ENCODE results near the gene GAMT.

GAMT gene

DNA sequence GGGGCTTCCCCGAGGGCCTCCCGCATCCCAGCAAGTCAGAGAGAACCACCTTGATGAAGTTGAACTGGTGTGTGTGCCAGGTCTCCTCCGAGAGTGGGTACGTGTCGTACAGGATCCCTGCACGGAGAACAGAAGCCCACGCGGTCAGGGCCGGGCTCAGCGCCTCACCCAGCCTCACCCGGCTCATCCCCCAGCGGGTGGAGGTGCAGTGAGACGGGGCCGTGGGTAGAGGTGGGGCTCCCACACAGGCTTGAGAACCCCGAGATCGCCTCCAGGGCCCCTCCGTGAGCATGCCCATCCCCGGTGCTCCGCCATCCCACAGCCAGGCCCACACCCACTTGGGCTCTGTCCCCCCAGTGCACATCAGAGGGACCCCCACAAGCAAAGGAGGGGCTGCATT is 2.3 kb downstream of the GAMT start:
- no peak for DNase-seq

- DNase-seq: no peak
Measured at GRCh38 chr19:1397838-1398237, 3.5 kb downstream of the GAMT start.

DNA sequence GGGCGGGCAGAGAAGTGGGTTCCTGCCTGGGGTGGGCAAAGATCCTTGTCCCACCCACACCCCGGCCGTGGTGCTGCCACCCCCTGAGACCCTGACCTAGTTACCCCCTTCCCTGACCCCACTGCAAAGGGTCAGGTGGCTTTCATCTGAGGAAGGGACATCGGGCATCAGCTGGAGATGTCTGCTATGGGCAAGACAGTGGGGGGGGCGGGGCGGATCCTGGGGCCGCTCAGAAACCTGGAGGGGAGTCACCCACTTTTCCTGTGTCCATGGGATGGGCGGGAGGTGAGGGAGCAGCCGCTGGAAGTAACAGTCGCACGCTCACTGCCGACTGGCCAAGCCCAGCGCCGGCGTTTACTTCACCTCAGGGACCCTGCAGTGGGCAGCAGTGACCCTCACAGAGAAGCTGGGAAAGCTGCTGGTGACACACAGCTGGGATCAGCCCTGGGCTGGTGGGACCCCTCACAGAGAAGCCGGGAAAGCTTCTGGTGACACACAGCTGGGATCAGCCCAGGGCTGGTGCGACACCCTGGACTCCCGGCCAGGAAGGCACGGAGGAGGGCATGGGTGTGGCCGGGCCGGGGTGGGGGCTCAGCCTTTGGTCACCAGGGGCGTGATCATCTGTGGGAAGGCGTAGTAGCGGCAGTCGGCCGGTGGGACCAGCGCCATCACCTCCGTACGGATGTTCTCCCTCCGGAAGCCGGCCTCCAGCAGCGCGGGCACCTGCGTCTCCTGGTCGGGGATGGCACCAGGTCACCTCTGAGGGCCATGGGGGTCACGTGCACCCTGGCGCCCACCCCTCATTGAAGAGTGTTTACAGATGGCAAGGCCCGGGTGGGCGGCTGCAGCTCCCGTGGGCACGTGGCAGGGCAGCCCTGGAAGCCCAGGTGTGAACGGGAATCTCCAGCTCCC is 4.3 kb downstream of the GAMT start:
- DNase-seq: no peak

GRCh38 chr19:1396019-1396767 is 5.1 kb downstream of the GAMT start:
- no peak for DNase-seq

DNA sequence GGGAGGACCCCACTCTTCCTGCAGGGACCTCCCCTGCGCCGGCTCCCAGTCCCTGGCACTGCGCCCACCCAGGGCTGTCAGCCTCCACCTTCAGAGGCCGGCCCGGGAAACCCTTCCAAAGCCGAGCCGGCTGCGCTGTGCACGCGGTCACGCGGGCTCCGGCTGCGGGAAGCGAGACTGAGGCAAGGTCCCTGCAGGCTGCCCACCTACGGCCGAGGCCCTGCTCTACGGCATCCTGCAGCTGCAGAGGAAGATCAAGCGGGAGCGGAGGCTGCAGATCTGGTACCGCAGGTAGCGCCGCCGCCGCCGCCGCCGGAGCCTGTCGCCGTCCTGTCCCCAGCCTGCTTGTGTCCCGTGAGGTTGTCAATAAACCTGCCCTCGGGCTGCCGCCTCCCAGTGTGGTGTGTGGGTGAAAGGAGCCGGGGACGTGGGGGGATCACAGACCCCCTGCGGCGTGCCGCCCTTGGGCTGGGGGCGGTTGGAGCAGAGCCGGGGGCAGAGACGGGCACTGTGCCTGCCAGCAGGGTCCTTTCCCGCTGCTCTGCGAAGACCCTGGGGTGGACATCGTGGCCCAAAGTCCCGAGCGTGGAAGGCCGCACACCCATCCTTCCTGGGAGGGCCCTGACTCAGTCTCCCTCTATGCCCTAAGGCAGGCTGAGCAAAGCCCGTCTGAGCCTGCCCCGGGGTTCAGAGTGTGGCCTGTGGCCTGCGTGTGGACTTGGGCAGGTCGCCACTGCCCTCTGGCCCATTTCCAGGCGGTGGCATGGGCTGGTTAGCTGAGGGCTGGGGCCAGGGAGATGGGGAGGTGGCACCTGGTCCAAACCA is 5.9 kb downstream of the GAMT start:
- DNase-seq: no peak

GRCh38 chr19:1394252-1395193 is 6.8 kb downstream of the GAMT start:
- DNase-seq: no peak

DNA sequence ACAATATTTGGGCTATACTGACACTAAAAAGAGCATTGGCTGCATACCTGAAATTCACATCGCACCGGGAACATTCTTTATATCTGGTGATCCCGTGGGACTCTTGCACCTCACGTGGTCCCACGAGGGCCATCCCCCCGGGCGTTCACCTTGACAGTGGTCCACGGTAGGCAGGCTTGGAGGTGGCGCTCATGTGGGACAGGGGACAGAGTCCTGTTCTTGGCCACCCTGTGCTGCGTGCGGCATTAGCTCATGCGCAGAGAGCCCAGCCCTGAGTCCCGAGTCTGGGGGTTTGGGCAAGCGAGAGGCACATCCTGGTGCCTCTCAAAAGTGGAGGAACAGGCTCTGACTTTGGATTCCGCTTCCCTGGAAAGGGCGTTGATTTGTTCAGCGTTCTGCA is 7.5 kb downstream of the GAMT start:
- no peak for DNase-seq

DNA sequence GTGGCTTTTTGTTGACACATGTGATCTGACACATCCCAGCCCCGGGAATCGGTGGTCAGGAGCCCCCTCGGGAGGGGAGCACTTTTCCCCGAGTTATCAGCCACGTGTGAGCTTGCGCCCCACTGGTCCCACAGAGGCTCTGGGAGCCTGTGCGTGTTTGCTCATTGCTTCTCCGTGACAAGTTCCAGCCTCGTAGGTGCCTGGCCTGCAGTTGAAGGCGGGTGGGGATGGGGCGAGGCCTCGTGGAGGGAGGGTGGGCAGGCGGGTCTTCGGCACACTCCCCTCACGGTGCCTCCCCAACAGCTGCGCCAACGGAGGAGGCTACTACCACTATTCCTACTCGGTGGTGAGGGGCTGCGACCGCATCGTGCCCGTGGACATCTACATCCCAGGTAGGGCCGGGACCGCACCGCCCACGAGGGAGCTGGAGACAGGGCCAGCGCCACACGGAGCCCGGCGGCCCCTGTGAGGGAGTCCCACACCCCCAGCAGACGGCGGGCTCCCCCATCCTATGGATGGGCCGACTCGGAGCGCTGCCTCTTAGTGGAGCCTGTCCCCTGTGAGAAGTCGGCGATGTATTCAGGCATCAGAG is 8.3 kb downstream of the GAMT start:
- no peak for DNase-seq

DNA sequence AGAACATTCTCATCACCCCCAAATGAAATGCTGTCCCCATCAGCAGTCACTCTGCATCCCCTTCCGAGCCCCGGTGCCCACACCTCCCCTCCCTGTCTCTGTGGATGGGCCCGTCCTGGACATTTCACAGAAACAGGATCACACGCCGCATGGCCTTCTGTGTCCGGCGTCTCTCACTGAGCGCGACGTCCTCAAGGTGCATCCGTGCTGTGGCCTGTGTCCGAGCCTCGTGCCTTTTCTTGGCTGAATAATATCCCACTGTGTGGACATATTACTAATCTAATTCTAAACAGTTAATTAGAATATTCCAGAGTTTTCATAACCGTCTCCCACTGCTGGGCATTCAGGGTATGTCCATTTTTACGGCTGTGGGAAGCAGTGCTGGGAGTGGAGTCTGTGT is 8.9 kb downstream of the GAMT start:
- no peak for DNase-seq

- DNase-seq: no peak
Measured at GRCh38 chr19:1390890-1391423, 10.4 kb downstream of the GAMT start.

DNA sequence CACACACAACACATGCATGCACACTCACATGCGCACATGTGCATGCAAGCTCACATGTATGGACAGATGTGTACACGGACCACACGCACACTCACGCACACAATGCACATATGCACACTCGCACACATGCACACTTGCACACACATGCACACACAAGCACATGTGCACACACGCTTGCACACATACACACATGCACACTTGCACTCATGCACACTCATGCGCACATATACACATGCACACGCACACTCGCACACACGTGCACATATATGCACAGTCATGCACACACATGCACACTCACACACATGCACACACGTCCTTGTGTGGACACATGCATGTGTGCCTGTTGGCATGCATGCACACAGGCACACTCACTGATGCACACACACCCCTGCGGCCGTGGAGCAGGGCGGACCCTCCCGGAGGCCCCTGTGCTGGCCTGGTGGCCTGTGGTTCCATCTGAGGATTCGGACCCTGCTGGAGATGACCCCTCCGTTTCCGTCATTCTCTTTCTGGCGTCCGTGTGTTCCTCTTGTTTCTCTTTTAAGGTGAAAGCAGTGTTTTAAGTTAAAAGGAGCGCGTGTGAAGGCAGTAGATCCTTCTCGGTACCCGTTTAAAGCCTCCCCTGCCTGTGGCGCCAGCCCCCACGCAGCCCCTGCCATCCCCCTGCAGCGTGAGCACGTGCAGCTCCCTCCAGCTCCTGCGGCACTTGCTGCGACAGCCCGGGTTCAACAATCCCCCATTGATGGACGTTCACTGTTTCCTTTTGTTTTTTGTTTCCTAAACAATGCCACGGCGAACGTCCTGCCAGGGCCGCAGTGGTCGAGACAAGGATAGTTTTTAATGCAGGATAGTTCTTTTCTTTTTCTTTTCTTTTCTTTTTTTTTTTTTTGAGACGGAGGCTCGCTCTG is 12.1 kb downstream of the GAMT start:
- DNase-seq: no peak

DNA sequence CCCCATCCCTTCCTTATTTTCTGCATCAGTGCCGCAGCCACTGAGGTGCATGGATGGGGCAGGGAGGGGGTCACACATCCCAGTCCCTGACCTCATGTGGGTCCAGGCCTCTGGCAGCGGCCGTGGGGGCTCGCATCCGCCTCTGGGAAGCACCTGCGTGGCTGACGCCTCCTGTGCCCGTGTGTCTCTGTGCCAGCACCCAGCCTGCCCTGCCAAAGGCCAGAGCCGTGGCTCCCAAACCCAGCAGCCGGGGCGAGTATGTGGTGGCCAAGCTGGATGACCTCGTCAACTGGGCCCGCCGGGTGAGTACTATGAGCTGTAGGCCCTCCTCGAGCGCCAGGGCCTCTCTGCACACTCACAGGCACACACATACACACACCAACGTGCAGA is 12.7 kb downstream of the GAMT start:
- DNase-seq: no peak

- no peak for DNase-seq
Measured at GRCh38 chr19:1387684-1388636, 13.4 kb downstream of the GAMT start.

GRCh38 chr19:1386945-1387683 is 14.2 kb downstream of the GAMT start:
- no peak for DNase-seq

DNA sequence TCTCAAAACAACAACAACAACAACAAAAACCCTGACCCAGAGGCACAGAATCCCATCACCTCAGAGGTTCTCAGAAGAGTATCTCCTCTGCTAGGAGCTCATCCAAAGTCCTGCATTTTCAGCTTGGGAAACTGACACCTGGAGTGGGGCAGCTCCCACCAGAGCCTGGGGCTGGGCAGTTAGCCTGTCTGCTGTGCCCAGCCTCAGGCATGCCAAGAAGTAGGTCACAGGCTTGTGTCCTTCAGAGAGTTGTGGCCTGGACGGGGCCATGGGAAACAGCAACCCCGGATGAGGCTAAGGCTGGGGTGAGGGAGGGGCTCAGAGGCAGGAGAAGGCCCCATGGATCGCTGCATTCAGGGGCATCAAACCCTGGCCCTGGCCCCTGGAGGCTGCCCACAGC is 15.5 kb downstream of the GAMT start:
- no peak for DNase-seq

GRCh38 chr19:1384478-1385110 is 16.7 kb downstream of the GAMT start:
- no peak for DNase-seq

DNA sequence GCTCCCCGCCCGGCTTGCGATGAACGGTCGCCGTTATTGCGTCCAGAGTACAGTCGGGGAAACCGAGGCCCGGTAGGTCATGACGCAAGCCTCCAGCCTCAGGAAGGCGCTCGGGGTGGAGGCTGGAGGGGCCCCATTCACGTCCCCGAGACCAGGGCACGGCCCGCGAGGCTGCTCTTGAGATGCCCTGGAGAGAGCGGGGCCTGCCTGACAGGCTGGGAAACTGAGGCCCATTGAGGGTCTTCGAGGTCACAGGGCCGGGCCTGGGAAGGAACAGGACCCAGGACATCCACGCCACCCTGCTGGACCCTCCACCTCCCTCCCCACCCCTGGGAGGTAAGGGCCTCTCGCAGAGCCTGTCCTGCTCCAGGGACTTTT is 17.3 kb downstream of the GAMT start:
- DNase-seq: no peak
